Tibial nerve (tissue), 4 donors: ENCODE data around the gene DTX3L. TPM values are rescaled to one million over a fixed set of nuclear protein-coding genes. Genes with fewer than 3 reads are reported as not detected.
A peak's percentile ranks its signal among the peaks of the same experiment; 100 is the strongest.

Source experiments
- DNase-seq, 2 donors: peaks; one replicate each; pipeline ENCODE4 v3.0.0-alpha.2; 2019; ENCODE audit warnings: low spot score in 2 of 2
- H3K27ac ChIP-seq, 4 donors: fragments of 200-600 bp; sonication (generic) in 3 of 4; one replicate each; pipeline ENCODE4 v1.5.1; 2017 to 2019; ENCODE audit warnings: mild to moderate bottlenecking in 1 of 4
- H3K27me3 ChIP-seq, 2 donors: fragments of 200-600 bp; sonication (generic) in 1 of 2; one replicate each; pipeline versions ENCODE4 v1.5.1 to v1.6.0; 2017 to 2019
- H3K36me3 ChIP-seq, 3 donors: fragments of 200-600 bp; sonication (generic); one replicate each; pipeline ENCODE4 v1.5.1; 2018 to 2019
- H3K4me1 ChIP-seq, 4 donors: fragments of 200-600 bp; sonication (generic) in 3 of 4; one replicate each; pipeline ENCODE4 v1.5.1; 2017 to 2019
- H3K4me3 ChIP-seq, 4 donors: fragments of 200-600 bp; sonication (generic) in 3 of 4; one replicate each; pipeline ENCODE4 v1.5.1; 2017 to 2019; ENCODE audit warnings: mild to moderate bottlenecking in 1 of 4, moderate library complexity in 1 of 4
- H3K9me3 ChIP-seq, 4 donors: fragments of 200-600 bp; sonication (generic) in 3 of 4; one replicate each; pipeline ENCODE4 v1.5.1; 2017 to 2019
- CTCF ChIP-seq, 5 experiments: fragments of 200-600 bp in 3 of 5; fragments of 450-650 bp in 2 of 5; sonication (generic) in 3 of 5; IDR thresholded peaks; one replicate each; pipeline ENCODE4 v1.5.1; 2016 to 2019; ENCODE audit warnings: antibody characterized with exemption in 5 of 5, mild to moderate bottlenecking in 3 of 5, moderate library complexity in 2 of 5
- EP300 ChIP-seq, 2 donors: sonication (generic); formaldehyde crosslinking; IDR thresholded peaks; one replicate each; pipeline ENCODE4 v1.6.1; 2017; ENCODE audit warnings: antibody characterized with exemption in 2 of 2, mild to moderate bottlenecking in 1 of 2
- POLR2A ChIP-seq, 2 donors: fragments of 450-650 bp; IDR thresholded peaks; one replicate each; pipeline ENCODE4 v1.6.1; 2017; ENCODE audit warnings: antibody characterized with exemption in 2 of 2, mild to moderate bottlenecking in 2 of 2, moderate library complexity in 2 of 2
- WGBS, 2 donors: methylation state at CpG; one replicate each; pipeline ENCODE4 v1.1.5; 2018; 5-methylcytosine and 5-hydroxymethylcytosine counted together
- total RNA-seq, 4 donors: library from RNA; depleted of rRNA; stranded (reverse); fragments of >200 nt; gene quantifications; one replicate each; pipeline ENCODE4 v1.1.0, GENCODE V29; 2016

DTX3L gene
- total RNA-seq, 4 donors from 2014 or later = 14.9 to 23.2 (median 18.9) TPM

- TF ChIP-seq POLR2A (IDR thresholded peaks at IDR 0.05) = no peak
- TF ChIP-seq CTCF (IDR thresholded peaks at IDR 0.05) = no peak
- no peak for TF ChIP-seq EP300 (IDR thresholded peaks at IDR 0.05)
- 42 to 49% methylated on average over 5 of the region's 5 CpGs for WGBS, 2 donors
- H3K4me3 ChIP-seq = peak overlapping the region; percentile 30 to 62 (median 56)
These were observed 14.1 kb downstream of the DTX3L start for GRCh38 chr3:122578069-122578740.

GRCh38 chr3:122580470-122580869, 16.3 kb downstream of the DTX3L start:
- H3K4me1 ChIP-seq = peaks cover 0 to 8% (median 0%) of the 10 kb centered on the region in 4 donors
- peaks cover 0 to 4% (median 0%) of the 10 kb centered on the region in 3 donors for H3K36me3 ChIP-seq
- TF ChIP-seq CTCF (IDR thresholded peaks at IDR 0.05) (no peak), EP300 (IDR thresholded peaks at IDR 0.05) (no peak)
- WGBS, 2 donors = 87% methylated on average over 3 of the region's 3 CpGs
- no peak overlapping the region for H3K27ac ChIP-seq
- no peak for DNase-seq
- H3K4me3 ChIP-seq = no peak overlapping the region
- no peaks in the 10 kb centered on the region for H3K27me3 ChIP-seq
- H3K9me3 ChIP-seq = peaks cover 0 to 28% (median 5%) of the 10 kb centered on the region in 4 donors

More at GRCh38 chr3:122578069-122578740, 14.1 kb downstream of the DTX3L start:
- H3K27ac ChIP-seq = peak overlapping the region in 1 of 4 donors; percentile 78
- peaks cover 0 to 17% (median 0%) of the 10 kb centered on the region in 3 donors for H3K36me3 ChIP-seq
- no peak for DNase-seq
- peaks cover 0 to 11% (median 2%) of the 10 kb centered on the region in 4 donors for H3K4me1 ChIP-seq
- H3K9me3 ChIP-seq = peaks cover 0 to 21% (median 5%) of the 10 kb centered on the region in 4 donors
- no peaks in the 10 kb centered on the region for H3K27me3 ChIP-seq

- Histone ChIP-seq H3K27me3 (no peaks in the 10 kb centered on the region), H3K4me3 (no peak overlapping the region), H3K36me3 (peaks cover 0 to 4% (median 0%) of the 10 kb centered on the region in 3 donors), H3K9me3 (peaks cover 0 to 28% (median 5%) of the 10 kb centered on the region in 4 donors), H3K4me1 (peaks cover 0 to 8% (median 0%) of the 10 kb centered on the region in 4 donors), H3K27ac (no peak overlapping the region)
- no peak for DNase-seq
- TF ChIP-seq EP300 (IDR thresholded peaks at IDR 0.05) (no peak), POLR2A (IDR thresholded peaks at IDR 0.05) (no peak), CTCF (IDR thresholded peaks at IDR 0.05) (no peak)
- 98 to 99% methylated on average over 2 of the region's 2 CpGs for WGBS, 2 donors
These were observed 17.5 kb downstream of the DTX3L start for GRCh38 chr3:122581622-122582021.

GRCh38 chr3:122582390-122582789, 18.3 kb downstream of the DTX3L start:
- Histone ChIP-seq H3K36me3 (peaks cover 0 to 4% (median 0%) of the 10 kb centered on the region in 3 donors), H3K4me1 (peaks cover 0 to 8% (median 0%) of the 10 kb centered on the region in 4 donors), H3K27ac (no peak overlapping the region), H3K4me3 (no peak overlapping the region), H3K9me3 (peaks cover 0 to 28% (median 5%) of the 10 kb centered on the region in 4 donors), H3K27me3 (no peaks in the 10 kb centered on the region)
- WGBS, 2 donors = 90 to 92% methylated on average over 1 of the region's 1 CpG
- TF ChIP-seq EP300 (IDR thresholded peaks at IDR 0.05) = no peak
- no peak for DNase-seq

- Histone ChIP-seq H3K9me3 (peaks cover 0 to 27% (median 5%) of the 10 kb centered on the region in 4 donors), H3K4me1 (no peaks in the 10 kb centered on the region), H3K36me3 (peaks cover 0 to 4% (median 0%) of the 10 kb centered on the region in 3 donors), H3K4me3 (no peak overlapping the region), H3K27ac (no peak overlapping the region), H3K27me3 (no peaks in the 10 kb centered on the region)
- DNase-seq = no peak
- 46 to 50% methylated on average over 1 of the region's 1 CpG for WGBS, 2 donors
- TF ChIP-seq POLR2A (IDR thresholded peaks at IDR 0.05) = no peak
- no peak for TF ChIP-seq CTCF (IDR thresholded peaks at IDR 0.05)
- no peak for TF ChIP-seq EP300 (IDR thresholded peaks at IDR 0.05)
These were observed 22.0 kb downstream of the DTX3L start for GRCh38 chr3:122586098-122586497.
